ENCODE results near the gene HOMEZ.
"Not testable (repeated sequence)": the region's sequence is repeated elsewhere in the genome, so short reads cannot be mapped to it uniquely, and the experiment has no call there.

Gene HOMEZ, protein sequence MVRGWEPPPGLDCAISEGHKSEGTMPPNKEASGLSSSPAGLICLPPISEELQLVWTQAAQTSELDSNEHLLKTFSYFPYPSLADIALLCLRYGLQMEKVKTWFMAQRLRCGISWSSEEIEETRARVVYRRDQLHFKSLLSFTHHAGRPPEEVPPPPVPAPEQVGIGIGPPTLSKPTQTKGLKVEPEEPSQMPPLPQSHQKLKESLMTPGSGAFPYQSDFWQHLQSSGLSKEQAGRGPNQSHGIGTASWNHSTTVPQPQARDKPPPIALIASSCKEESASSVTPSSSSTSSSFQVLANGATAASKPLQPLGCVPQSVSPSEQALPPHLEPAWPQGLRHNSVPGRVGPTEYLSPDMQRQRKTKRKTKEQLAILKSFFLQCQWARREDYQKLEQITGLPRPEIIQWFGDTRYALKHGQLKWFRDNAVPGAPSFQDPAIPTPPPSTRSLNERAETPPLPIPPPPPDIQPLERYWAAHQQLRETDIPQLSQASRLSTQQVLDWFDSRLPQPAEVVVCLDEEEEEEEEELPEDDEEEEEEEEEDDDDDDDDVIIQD

DNA sequence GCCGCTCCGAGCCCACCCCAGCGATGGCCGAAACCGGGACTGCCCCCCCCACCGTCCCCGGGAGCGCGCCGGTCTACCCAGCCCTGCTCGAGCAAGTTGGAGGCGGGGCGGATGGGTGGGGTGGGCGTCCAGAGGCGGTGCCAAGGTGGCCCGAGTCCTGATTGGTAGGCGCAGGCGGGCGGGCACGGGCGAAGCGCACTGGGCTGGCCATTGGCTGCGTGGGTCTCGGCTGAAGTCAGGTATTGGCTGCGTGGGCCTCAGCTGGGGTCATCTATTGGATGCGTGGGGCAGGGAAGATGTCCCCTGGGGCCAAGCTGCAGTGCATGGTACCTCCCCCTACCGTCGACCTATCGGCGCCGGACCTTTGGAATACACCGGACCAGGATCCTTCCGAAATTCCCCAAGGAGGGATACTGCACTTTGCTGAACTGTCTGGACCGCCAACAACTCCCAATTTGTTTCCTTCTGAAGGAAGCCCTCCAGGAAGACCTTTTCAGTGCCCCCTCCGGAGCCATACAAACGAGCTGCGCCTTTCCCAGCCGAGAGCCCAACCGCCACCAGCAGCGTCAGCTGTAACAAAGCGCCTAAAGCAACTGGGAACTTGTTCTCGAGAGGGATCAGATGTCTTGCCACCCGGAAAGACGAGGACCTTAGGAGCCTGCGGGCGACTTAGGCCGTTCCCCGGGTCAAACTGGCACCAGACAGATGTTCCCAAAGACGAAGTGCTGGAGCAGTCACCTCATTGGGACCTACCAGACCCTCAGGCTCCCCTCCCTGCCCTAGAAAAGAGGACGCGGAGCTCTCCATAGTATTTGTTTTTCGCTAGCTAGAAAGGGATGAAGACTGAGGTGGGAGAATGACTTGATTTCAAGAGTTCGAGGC, at the start of gene HOMEZ:
Gene HOMEZ (minus strand): TSS at position 113 of the 882 bp plus-strand sequence. CDS start 180 bp downstream, outside the sequence.
- DNase-seq (ENCODE audit: low spot score), result peak; percentile 98

DNA sequence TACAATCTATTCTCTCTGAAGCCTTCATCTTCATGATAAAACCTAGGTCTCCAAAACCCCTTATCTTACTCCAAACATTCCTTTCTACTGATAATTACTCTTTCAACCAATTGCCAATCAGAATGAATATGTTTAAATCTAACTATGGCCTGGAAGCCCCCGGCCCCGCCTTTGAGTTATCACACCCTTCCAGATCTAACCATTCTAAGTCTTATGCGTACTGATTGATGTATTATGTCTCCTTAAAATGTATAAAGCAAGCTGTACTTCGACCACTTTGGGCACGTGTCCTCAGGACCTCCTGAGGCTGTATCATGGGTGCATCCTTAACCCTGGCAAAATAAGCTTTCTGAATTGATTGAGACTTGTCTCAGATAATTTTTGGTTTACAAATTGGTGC, 49.7 kb upstream of the HOMEZ start:
- no peak for DNase-seq (ENCODE audit: low spot score)

DNA sequence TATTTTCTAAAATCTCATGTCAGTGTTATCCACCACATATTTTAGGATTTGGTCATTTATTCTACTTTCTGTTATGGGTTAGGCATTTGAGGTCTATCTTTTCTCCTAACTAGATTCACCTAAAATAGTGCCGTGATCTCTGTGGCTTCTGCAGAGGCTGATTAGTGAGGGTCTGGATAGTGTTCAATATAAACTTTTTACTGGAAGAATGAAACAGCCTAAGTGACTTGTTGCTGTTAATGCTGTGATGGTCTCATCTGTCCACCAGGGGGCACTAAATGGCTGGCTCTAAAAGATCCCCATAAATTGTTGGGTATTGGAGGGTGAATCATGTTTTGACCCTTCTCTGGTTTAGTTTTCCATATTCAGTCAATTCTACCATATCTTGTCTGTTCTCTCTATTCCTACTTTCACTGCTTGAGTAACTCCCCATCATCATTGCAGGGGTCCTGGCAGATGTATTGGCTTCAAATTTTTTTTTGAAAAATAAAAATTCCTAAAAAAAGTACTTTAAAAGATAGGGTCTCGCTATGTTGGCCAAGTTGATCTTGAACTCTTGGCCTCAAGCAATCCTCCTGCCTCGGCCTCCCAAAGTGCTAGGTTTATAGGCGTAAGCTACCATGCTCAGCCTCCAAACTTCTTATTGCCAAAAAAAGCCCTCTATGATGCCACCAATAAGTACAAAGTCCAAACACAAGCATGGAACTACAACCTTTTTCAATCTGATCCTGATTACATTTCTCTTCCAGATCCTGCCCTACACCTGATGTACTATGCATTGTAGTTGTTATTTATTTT, 42.2 kb upstream of the HOMEZ start:
- peak; percentile 74 for DNase-seq (ENCODE audit: low spot score)

DNA sequence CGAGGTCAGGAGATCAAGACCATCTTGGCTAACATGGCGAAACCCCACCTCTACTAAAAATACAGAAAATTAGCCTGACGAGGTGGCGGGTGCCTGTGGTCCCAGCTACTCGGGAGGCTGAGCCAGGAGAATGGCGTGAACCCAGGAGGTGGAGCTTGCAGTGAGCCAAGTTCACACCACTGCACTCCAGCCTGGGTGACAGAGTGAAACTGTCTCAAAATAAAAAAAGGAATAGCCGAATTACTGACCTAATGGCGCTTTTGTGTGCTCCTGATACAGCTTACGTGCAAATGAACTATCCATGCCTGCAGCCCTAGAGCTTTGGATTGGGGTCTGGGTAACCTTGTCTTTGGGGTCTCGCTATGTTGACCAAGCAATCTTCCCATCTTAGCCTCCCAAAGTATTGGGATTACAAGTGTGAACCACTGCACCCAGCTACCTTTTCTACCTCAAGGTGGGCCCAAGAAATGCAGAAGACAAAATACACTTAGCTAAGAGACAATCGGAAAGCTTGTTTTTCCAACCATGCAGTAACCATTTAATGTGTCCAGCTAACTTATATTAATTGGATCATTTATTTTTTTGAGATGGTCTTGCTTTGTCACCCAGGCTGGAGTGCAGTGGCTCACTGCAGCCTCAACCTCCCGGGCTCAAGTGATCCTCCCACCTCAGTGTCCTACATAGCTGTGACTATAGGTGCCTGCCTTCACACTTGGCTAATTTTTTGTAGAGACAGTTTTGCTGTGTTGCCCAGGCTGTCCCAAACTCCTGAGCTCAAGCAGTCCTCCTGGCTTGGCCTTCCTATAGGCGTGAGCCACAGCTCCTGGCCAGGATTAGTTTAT, 40.8 kb upstream of the HOMEZ start:
- no peak for DNase-seq (ENCODE audit: low spot score)

DNA sequence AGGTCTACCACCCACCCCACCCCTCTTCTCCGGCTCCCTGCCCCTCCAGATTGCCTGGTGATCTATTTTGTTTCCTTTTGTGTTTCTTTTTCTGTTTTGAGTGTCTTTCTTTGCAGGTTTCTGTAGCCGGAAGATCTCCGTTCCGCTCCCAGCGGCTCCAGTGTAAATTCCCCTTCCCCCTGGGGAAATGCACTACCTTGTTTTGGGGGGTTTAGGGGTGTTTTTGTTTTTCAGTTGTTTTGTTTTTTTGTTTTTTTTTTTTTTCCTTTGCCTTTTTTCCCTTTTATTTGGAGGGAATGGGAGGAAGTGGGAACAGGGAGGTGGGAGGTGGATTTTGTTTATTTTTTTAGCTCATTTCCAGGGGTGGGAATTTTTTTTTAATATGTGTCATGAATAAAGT, 39.8 kb upstream of the HOMEZ start:
- DNase-seq (ENCODE audit: low spot score), result not testable (repeated sequence)

DNA sequence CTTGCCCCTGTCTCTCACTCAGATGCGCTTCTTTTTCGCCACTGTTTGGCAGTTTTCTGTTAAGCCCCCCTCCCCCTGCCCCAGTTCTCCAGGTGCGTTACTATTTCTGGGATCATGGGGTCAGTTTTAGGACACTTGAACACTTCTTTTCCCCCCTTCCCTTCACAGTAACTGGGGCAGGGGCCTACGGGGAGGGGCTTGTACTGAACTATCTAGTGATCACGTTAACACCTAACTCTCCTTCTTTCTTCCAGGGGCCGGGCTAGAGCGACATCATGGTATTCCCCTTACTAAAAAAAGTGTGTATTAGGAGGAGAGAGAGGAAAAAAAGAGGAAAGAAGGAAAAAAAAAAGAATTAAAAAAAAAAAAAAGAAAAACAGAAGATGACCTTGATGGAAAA, 39.1 kb upstream of the HOMEZ start:
- DNase-seq (ENCODE audit: low spot score), result no peak

DNA sequence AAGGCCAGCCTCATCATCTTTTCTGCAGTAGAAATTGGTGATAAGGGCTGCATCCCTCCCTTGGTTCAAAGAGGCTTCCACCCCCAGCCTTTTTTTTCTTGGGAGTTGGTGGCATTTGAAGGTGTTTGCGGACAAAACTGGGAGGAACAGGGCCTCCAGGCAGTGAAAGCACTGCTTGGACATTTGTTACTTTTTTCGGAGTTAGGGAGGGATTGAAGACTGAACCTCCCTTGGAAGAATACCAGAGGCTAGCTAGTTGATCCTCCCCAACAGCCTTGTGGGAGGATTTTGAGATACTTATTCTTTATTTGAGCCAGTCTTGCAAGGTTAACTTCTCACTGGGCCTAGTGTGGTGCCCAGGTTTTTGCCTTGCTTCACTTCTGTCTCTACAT, 38.5 kb upstream of the HOMEZ start:
- no peak for DNase-seq (ENCODE audit: low spot score)

DNA sequence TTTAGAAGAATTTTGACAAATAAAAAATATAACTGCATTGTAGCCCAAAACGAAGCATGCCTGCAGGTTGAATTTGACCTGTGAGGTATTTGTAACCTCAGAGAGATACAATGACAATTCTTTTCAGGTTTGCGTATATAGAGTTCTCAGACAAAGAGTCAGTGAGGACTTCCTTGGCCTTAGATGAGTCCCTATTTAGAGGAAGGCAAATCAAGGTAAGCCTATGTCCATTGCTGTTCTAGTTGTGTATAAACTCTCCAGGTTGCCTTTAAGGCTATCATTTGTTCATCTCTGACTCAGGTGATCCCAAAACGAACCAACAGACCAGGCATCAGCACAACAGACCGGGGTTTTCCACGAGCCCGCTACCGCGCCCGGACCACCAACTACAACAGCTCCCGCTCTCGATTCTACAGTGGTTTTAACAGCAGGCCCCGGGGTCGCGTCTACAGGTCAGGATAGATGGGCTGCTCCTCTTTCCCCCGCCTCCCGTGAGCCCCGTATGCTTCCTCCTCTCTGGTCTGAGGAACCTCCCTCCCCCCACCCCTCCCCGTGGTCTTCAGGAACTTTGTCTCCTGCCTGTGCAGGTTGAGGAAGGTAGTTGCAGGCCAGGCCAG, 38.0 kb upstream of the HOMEZ start:
- DNase-seq (ENCODE audit: low spot score), result no peak

DNA sequence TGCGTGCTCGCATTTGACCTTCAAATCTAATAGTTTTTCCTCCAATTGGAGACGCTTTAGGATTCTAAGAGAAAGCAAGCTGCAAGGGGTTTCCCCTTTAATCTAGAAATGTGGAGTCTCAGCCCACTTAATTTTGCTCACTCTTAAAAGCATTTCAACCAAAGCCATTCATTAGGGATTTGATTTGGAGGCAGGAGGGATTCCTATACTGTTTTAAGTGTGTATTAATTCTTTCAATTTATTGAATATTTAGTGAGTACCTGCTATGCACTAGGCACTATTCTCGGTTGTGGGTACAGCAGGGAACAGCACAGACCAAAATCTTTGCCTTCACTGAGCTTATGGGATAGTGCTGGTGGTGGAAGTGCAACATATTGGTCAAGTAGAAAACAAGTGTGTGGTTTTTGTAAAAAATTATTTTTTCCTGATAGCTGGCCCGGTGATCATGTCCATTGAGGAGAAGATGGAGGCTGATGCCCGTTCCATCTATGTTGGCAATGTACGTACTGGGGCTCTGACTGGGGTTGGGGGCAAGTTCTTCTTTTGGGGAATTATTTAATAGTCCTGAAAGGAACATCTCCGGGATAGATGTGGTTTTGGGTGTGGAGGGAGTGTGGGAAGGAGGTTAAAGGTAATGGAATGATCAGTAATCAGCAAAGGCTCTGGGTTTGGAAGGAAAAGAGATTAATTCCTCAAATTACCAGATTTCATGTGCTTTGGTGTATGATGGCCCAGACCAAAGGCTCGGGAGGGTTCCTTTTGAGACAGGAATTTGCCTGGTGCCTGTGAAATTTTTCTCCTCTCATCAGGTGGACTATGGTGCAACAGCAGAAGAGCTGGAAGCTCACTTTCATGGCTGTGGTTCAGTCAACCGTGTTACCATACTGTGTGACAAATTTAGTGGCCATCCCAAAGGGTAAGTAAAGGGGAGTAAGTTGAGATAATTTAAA, 36.9 kb upstream of the HOMEZ start:
- DNase-seq (ENCODE audit: low spot score), result no peak

DNA sequence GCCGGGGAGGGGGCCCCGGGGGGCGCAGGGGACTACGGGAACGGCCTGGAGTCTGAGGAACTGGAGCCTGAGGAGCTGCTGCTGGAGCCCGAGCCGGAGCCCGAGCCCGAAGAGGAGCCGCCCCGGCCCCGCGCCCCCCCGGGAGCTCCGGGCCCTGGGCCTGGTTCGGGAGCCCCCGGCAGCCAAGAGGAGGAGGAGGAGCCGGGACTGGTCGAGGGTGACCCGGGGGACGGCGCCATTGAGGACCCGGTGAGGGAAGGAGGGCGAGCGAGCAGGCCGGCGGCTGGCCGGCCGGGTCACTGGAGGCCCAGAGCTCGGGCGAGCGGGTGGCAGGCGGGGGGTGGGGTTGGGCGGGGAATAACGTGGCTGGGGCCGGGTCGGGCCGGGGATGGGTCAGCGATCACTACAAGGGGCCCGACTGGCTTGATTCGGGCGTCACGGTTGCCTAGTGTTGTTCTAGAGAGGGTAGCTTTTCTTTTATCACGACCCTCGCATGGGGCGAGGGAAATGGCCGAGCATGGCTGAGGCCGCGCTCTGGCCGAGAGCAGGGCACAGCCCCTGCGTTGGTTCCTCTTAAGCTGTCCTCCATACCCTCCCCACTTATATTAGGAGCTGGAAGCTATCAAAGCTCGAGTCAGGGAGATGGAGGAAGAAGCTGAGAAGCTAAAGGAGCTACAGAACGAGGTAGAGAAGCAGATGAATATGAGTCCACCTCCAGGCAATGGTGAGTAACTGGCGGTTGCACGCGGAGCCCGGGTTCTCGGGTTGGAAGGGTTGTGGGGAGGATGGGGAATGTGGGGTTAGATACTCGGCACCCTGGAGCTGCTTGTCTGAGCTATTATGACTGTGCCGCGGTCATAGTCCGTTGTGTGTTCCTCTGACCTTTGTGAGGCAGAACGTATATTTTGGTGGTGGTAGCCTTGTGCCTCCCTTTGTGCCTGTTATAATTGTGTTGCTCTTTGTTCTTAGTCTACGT, 35.9 kb upstream of the HOMEZ start:
- no peak for DNase-seq (ENCODE audit: low spot score)

DNA sequence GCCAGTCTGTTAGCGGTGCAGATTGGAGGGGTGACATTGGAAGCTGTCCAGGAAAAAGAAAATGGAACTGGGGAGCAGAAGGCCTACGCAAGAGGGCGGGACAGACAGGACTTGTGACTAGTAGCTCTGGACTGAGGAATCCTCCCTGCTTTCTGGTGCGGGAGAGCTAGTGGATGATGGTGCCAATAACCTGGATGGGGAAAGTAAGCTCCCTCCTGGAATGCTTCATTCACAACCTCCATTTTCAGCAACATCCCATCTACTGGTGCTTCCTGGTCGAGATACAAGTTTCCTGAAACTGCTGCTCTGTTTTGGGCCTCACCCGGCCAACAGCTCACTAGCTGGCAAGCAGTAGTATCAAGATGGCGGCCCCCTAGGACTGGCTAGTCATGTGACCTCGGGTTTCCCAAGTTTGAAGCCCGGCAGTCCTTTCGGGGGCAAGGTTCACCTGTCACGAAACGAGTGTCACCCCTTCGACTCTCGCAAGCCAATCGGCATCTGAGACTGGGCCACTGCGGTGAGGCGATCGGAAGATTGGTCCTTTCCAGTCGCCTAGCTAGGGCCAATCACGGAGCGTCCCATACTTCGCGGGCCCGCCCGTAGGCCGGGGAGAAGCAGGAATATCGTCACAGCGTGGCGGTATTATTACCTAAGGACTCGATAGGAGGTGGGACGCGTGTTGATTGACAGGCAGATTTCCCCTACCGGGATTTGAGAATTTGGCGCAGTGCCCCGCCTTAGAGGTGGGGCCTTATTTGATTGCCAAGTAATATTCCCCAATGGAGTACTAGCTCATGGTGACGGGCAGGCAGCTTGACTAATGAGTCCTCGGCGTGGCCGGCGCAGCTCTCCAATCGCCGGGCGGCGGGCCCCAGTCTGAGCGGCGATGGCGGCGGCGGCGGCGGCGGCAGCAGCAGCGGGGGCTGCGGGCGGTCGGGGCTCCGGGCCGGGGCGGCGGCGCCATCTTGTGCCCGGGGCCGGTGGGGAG, 34.9 kb upstream of the HOMEZ start, which contains the start of gene PABPN1:
Gene PABPN1 (plus strand): TSS at position 874 of the 988 bp plus-strand sequence. CDS start 13 bp downstream, at position 887.
- peak; percentile 100 for DNase-seq (ENCODE audit: low spot score)

DNA sequence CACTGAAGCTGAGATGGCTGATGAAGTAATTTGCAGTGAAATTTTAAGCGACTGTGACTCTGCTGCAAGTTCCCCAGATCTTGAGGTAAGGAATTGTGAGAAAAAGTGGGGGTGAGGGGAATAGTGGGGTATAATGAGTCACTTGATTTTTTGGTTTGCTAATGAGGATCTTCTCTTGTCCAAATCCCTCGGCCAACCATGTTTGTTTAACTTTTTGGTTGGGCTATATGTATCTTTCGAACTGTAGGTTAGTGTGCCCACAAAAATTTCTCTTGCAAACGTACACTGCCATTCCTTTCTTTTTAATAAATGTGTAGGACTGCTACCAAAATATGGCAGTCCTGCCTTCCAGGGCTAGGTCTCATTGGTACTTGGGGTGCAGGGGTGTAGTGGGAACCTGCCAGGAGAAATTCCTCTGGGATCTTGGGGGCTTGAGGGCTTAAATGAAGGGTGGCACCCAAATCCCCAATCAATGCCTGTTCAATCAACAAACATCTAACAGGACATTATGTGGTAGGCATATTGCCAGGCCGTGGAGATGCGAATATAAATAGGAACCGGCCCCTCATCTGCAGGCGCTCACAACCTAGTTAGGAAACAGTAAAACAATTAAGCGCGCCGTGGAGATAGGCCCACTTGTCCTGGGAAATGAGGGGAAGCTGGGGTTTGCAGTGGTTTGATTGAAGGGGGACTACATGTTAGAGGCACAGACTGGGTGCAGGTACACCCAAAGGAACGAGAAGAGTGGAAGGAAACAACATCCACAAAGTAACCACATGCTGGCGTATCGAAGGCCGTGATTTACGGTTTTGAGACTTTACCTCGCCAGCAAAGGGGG, 34.0 kb upstream of the HOMEZ start:
- DNase-seq (ENCODE audit: low spot score), result no peak

DNA sequence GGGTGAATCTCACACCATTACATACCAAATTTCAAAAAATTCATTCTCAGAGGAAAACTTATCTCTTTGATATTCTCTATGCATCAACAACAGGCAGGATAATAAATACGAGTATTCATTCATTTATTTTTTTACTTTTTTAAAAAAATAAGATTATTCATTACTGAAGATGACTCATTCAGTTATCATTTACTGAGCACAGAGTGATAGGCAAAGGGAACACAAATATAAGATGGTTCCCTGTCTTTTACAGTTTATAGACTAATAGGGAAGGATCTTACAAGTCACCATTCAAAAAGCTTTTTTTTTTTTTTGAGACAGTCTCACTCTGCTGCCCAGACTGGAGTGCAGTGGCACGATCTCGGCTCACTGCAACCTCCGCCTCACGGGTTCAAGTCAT, 30.4 kb upstream of the HOMEZ start:
- DNase-seq (ENCODE audit: low spot score), result no peak

DNA sequence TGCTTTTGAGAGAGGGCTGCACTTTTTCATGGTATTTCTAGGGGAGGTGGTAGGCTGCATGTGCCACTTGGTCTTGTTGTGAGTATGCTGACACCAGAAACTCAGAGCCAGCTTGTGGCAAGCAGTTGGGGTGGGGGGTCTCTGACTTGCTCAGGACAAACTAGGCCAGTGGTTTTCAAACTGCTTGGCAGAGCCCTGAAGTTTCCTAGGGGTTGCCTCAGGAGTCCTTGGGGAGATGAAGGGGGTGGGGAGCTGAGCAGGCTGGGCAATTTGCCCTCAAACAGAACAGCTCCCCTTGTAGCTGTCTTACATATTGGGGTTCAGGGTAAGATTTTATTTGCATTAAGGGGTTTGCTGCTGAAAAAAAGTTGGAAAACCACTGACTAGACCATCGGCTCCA, 24.6 kb upstream of the HOMEZ start:
- no peak for DNase-seq (ENCODE audit: low spot score)

DNA sequence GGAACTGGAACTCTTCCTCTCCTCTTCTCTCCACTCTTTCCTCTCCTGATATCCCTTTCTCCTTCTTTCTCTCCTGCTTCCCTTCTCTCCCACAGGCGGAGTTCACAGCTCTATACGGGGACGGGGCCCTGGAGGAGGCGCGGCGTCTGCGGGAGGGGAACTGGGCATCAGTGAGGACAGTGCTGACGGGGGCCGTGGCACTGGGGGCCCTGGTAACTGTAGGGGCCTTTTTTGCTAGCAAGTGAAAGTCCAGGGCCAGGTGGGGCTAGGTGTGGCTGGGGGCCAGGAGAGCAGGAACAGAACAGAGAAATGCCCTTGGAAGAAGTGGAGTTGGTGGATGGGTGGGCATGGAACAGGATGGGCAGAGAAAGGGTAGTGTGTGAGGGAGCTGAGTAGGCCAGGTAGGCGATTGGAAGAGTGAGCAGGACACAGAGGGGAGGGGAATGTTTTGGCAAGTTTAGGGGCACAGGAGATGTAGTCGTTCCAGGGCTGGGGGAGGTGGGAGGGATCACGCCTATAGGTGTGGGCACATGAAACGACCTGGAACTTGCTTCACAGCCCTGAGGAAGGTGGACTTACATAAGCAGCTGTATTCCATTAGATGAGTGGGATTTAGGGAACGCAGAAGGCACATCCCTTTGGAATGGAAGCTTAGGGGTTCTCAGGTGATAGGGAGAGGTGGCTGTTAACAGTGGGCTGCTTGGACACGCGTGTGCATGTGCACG, 23.0 kb upstream of the HOMEZ start:
- DNase-seq (ENCODE audit: low spot score), result no peak
